T-helper 2 cell treated with Interferon-gamma antibody and Interleukin-4, amounts not matched to agents 5 μg/mL and 100 μg/mL, for 36 hours (primary cell): ENCODE measurements around the gene GRK1.
"Not testable (repeated sequence)": the region's sequence is repeated elsewhere in the genome, so short reads cannot be mapped to it uniquely, and the experiment has no call there.

Experiments
- DNase-seq: peaks from one replicate; pipeline ENCODE4 v3.0.0; 2021; ENCODE audit warnings: low spot score
- H3K27ac Mint-ChIP-seq: one replicate; pipeline ENCODE4 v1.8.0; 2021; ENCODE audit warnings: mild to moderate bottlenecking, mixed read lengths
- H3K27me3 Mint-ChIP-seq: one replicate; pipeline ENCODE4 v1.8.0; 2021; ENCODE audit warnings: low read depth, mixed read lengths
- H3K36me3 Mint-ChIP-seq: one replicate; pipeline ENCODE4 v1.8.0; 2021; ENCODE audit warnings: low read depth, mixed read lengths
- H3K4me1 Mint-ChIP-seq: one replicate; pipeline ENCODE4 v1.8.0; 2021; ENCODE audit warnings: low read depth, mixed read lengths
- H3K4me3 Mint-ChIP-seq: one replicate; pipeline ENCODE4 v1.8.0; 2022; ENCODE audit warnings: mild to moderate bottlenecking, moderate library complexity, mixed read lengths
- H3K9me3 Mint-ChIP-seq: one replicate; pipeline ENCODE4 v1.8.0; 2021; ENCODE audit warnings: mixed read lengths

Gene GRK1

DNA sequence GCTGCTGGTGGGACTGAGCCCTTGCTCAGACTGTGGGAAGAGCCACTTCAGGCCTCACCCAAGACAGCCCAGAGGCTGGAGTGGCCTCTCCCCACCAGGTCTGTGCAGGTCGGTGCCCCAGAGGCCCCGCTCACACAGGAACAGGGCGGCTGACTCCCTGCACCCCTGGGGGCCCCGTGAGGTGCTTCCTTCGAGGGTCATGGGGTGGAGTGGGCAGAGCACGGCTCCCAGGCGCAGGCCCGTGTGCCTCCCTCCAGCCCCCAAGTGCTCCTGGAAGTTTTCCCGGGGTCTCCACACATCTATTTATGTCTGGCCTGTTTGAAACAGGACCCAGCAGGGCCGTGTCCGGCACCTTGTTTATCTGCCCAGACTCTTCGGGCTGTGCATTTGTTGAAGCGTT lies 82.5 kb downstream of the GRK1 start:
- no peak overlapping the region for H3K27ac Mint-ChIP-seq
- H3K9me3 Mint-ChIP-seq: peaks cover 18% of the 10 kb centered on the region
- DNase-seq: no peak

DNA sequence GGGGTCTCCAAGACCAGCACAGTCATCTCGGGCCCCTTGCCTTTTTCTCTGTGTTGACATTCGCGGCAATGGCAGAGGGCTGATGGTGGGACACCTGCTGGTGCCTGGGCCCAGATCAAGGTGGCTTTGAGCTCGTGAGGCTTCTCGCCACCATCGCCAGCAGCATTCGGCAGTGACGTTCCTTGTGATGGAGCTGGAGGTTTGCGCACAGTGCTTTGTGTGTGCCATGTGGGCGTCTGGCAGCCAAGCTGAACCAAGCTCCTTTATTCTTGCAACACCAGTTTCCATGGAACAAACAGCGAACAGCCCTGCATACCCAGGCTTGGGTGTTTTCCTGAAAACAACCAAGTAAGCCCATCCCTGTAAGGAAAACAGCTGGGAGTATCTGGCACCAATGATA lies 82.9 kb downstream of the GRK1 start:
- no peaks in the 10 kb centered on the region for H3K4me1 Mint-ChIP-seq
- DNase-seq: no peak
- H3K27ac Mint-ChIP-seq: no peak overlapping the region
- no peaks in the 10 kb centered on the region for H3K36me3 Mint-ChIP-seq
- no peak overlapping the region for H3K4me3 Mint-ChIP-seq
- H3K9me3 Mint-ChIP-seq: peaks cover 18% of the 10 kb centered on the region
- peaks cover under 1% of the 10 kb centered on the region for H3K27me3 Mint-ChIP-seq

More for the DNA sequence above, 82.5 kb downstream of the GRK1 start:
- Mint-ChIP-seq H3K4me3 (no peak overlapping the region), H3K4me1 (peaks cover 2% of the 10 kb centered on the region), H3K27me3 (peaks cover 3% of the 10 kb centered on the region), H3K36me3 (no peaks in the 10 kb centered on the region)

DNA sequence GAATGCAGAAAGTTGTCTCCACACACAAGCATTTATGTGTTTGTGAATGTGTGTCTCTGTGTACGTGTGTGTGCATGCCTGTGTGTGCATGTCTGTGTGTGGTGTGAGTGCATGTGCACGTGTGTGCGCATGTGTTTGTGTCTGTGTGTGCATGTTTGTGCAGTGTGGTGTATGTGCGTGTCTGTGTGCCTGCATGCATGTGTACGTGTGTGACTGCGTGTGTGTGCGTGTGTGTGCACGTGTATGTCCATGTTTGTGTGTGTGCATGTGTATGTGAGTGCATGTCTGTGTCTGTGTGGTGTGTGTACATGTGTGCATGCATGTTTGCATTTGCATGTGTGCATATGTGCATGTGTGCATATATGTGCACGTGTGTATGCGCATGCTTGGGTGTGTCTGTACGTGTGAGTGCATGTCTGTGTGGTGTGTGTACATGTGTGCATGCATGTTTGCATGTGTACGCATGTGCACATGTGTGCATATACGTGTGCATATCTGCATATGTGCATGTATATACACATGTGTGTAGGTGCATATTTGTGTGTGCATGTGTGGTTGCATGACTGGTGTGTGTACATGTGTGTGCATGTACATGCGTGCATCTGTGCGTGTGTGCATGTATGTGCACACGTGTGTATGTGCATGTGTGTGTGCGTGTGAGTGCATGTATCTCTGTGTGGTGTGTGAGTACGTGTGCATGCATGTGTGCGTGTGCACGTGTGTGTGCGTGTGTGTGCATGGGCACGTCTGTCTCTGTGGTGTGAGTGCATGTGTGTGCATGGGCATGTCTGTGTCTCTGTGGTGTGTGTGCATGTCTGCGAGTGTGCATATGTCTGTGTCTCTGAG lies 83.8 kb downstream of the GRK1 start:
- no peaks in the 10 kb centered on the region for H3K36me3 Mint-ChIP-seq
- H3K4me1 Mint-ChIP-seq: no peaks in the 10 kb centered on the region
- H3K27ac Mint-ChIP-seq: no peak overlapping the region

DNA sequence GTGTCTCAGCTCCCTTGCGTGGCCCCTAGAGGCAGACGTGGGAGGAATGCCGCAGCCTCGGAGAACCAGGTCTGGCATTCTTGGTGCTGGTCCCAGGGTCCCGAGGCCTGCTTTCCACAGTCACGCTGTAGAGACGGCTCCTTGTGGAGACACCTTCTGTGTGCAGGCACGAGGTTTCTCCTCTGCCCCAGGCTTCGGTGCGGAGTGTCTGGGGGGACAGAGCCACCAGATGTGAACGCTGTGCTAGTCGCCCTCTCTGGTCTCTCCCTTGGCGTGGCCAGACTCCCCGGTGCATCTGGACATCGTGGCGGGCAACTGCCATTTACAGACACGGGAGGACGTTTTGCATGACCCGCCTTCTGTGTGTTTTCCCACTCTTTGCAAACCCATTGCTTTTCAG lies 84.5 kb downstream of the GRK1 start:
- no peaks in the 10 kb centered on the region for H3K36me3 Mint-ChIP-seq
- H3K4me3 Mint-ChIP-seq: no peak overlapping the region
- H3K9me3 Mint-ChIP-seq: peaks cover 18% of the 10 kb centered on the region
- no peaks in the 10 kb centered on the region for H3K27me3 Mint-ChIP-seq
- no peak overlapping the region for H3K27ac Mint-ChIP-seq
- no peak for DNase-seq
- no peaks in the 10 kb centered on the region for H3K4me1 Mint-ChIP-seq

More for the DNA sequence above, 83.8 kb downstream of the GRK1 start:
- peaks cover 18% of the 10 kb centered on the region for H3K9me3 Mint-ChIP-seq
- DNase-seq: no peak
- H3K27me3 Mint-ChIP-seq: no peaks in the 10 kb centered on the region
- H3K4me3 Mint-ChIP-seq: no peak overlapping the region

DNA sequence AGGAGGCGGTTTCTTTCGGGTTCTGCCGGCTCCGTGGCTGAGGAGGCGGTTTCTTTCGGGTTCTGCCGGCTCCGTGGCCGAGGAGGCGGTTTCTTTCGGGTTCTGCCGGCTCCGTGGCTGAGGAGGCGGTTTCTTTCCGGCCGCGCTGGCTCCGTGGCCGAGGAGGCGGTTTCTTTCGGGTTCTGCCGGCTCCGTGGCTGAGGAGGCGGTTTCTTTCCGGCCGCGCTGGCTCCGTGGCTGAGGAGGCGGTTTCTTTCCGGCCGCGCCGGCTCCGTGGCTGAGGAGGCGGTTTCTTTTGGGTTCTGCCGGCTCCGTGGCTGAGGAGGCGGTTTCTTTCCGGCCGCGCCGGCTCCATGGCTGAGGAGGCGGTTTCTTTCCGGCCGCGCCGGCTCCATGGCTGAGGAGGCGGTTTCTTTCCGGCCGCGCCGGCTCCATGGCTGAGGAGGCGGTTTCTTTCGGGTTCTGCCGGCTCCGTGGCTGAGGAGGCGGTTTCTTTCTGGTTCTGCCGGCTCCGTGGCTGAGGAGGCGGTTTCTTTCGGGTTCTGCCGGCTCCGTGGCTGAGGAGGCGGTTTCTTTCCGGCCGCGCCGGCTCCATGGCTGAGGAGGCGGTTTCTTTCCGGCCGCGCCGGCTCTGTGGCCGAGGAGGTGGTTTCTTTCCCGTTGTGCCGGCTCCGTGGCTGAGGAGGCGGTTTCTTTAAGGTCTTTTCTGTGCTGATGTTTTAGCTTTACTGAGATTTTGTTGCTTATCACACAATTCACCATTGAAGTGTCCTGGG lies 85.4 kb downstream of the GRK1 start:
- H3K4me3 Mint-ChIP-seq, H3K27ac Mint-ChIP-seq, H3K36me3 Mint-ChIP-seq, H3K4me1 Mint-ChIP-seq, DNase-seq, H3K27me3 Mint-ChIP-seq: not testable (repeated sequence)
- peaks cover 18% of the 10 kb centered on the region for H3K9me3 Mint-ChIP-seq

DNA sequence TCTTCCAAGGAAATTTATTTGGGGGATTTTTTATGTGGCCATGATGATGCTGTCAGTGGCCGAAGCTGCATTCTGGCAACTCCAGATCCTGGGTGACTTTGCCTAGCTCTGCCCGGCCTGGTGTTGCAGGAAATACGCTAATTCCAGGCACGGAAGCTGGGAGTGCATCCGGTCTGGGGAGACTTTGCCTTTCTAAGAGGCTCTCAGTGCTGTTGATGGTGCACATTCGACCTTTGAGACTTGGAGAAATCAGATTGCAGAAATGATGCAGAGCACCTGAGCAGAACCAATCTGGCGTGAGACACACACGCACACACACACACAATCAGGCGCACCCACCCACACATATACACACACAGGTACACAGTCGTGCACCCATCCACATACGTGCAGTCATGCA lies 86.2 kb downstream of the GRK1 start:
- Mint-ChIP-seq H3K4me1 (peaks cover 3% of the 10 kb centered on the region), H3K4me3 (no peak overlapping the region), H3K9me3 (peaks cover 18% of the 10 kb centered on the region), H3K36me3 (no peaks in the 10 kb centered on the region), H3K27me3 (peaks cover 5% of the 10 kb centered on the region), H3K27ac (no peak overlapping the region)
- no peak for DNase-seq

DNA sequence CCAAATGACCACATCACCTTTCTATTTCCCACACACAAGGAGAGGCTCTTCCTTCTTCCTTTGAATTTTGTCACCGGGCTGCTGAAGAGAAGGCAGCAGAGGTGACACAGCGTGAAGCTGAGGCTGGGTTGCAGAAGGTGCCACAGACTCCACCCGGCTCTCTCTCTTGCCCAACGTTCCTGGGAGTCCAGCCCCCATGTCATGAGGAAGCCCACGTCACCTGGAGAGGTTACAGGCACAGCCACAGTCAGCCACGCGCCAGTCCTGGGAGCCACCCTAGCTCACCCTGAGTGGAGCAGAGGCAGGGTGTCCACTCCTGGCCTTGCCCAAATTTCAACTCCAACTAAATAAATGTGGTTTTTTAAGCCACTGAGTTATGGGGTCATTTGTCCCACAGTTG lies 87.2 kb downstream of the GRK1 start:
- Mint-ChIP-seq H3K4me1 (peaks cover 5% of the 10 kb centered on the region), H3K27ac (no peak overlapping the region), H3K27me3 (peaks cover 9% of the 10 kb centered on the region), H3K4me3 (no peak overlapping the region), H3K36me3 (no peaks in the 10 kb centered on the region), H3K9me3 (peaks cover 18% of the 10 kb centered on the region)
- DNase-seq: no peak

DNA sequence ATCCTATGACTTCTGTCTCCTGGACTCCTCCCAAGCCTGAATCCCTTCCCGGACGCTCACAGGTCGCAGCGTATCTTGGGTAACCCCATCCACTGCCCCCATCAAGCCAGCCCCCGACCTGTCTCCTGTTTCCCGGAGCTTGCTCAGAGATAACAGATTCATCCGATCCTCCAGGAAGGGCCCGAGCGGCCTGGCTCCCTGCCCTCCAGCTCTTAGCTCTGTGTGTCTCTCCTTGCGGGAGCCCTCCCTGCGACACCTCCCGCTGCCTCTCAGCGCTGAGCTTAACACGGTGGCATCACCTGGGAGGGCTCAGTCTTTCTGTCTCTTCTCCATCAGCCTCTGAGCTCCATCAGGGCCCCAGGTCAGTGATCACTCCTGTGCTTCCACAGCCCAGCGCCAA lies 87.7 kb downstream of the GRK1 start:
- peaks cover 10% of the 10 kb centered on the region for H3K4me1 Mint-ChIP-seq
- H3K9me3 Mint-ChIP-seq: peaks cover 18% of the 10 kb centered on the region
- no peak overlapping the region for H3K4me3 Mint-ChIP-seq
- H3K27ac Mint-ChIP-seq: no peak overlapping the region
- DNase-seq: no peak
- peaks cover 14% of the 10 kb centered on the region for H3K27me3 Mint-ChIP-seq
- H3K36me3 Mint-ChIP-seq: no peaks in the 10 kb centered on the region

DNA sequence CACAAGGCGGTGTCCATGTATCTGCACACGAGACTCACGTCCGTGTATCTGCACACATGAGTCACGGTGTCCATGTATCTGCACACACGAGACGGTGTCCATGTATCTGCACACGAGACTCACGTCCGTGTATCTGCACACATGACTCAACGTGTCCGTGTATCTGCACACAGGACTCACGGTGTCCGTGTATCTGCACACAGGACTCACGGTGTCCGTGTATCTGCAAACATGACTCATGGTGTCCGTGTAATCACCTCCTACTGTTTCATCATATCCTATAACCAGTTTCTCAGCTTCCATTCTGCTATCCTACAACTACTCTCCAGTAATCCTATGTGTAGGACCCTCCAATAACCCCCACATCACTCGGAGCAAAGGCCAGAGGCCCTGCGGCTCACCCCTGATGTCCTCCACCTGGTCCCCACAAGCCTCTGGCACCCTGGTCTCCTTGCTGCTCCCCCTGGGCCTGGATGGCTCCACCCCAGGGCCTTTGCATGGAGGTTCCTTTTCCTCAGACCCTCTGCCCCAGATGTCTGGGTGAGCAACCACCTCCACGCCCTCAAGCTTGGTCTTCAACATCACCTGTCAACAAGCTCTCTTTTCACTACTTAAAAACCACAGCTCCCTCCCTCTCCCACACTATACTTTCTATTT lies 89.5 kb downstream of the GRK1 start:
- DNase-seq: no peak
- Mint-ChIP-seq H3K9me3 (peaks cover 6% of the 10 kb centered on the region), H3K27ac (no peak overlapping the region), H3K36me3 (no peaks in the 10 kb centered on the region), H3K4me3 (no peak overlapping the region), H3K4me1 (peaks cover 12% of the 10 kb centered on the region), H3K27me3 (peaks cover 31% of the 10 kb centered on the region)

DNA sequence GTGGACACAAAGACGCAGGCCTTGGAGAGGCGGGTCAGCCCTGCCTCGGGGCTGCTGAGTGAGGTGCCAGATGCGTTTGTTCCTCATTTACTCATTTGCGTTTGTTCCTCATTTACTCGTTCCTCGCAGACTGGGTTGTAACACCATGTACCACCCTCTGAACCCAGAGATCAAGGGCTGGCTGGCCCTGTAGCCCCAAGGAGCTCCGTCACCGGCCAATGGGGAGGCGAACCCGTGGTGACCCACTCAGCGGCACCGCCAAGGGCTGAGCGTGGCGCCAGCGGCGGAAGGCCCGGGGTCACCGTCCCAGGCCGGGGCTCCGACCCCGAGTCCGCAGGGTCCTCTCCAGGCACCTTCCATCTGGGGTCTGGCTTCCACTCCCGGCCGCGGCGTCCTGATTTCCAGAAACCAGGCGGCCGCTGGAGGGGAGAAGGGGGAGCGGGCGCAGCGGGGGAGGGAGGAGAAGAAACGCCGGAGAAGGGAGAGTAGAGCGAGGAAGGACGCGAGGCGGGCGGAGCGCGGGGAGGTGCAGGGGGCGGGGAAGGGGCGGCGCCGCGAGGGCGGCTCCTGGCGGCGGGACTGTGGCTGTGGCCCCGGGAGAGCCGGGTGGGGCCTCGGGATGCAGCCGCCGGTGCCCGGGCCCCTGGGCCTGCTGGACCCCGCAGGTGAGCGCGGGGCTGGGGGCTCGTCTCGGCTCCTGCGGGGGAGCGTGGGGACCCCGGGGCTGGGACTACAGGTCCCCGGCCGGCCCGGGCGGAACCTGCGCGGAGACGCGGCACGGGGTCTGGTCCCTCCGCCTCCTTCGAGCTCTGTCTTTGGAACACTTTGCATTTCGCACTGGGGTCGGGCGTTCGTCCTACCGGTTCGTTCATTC lies 91.9 kb downstream of the GRK1 start, which contains the start of gene TMEM255B:
TMEM255B (plus strand) TSS at position 576 of the 874 bp plus-strand sequence; CDS start at position 620, 44 bp downstream.
- Mint-ChIP-seq H3K4me3 (peak within 1 kb of the TSS; percentile 95), H3K27ac (peak within 1 kb of the TSS; percentile 17), H3K4me1 (peaks cover 12% of the 10 kb centered on the region), H3K36me3 (no peaks in the 10 kb centered on the region), H3K9me3 (no peaks in the 10 kb centered on the region), H3K27me3 (peaks cover 42% of the 10 kb centered on the region)
- DNase-seq: peak; percentile 55

DNA sequence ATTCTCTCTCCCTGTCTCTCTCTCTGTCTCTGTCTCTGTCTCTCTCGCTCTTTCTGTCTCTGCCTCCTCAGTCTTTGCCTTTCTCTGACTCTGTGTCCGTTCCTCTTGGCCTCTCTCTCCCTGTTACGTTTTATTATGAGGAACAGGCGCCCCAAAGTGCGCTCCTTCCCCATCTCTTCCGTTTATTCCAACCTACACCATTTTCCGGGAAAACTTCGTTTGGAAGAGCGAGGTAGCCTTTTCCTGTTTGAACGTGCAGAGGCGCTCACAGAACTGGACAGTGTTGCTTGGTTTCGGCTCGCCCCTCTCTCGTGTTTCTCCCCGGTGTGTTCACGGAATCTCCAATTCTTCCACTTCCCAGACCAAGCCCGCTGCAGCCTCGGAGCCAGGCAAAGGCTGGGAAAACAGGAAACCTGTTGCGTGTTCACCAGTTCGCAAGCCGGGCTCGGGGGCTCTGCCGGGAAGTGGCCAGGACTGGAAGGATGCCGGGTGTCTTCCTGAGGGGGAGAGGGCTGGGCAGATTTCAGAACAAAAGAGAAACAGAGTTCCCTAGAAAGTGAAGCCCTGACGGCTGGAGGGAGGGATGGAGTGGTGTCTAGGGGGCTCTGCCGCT lies 92.6 kb downstream of the GRK1 start:
- Mint-ChIP-seq H3K36me3 (no peaks in the 10 kb centered on the region), H3K4me3 (peak overlapping the region; percentile 95)
- no peak for DNase-seq

DNA sequence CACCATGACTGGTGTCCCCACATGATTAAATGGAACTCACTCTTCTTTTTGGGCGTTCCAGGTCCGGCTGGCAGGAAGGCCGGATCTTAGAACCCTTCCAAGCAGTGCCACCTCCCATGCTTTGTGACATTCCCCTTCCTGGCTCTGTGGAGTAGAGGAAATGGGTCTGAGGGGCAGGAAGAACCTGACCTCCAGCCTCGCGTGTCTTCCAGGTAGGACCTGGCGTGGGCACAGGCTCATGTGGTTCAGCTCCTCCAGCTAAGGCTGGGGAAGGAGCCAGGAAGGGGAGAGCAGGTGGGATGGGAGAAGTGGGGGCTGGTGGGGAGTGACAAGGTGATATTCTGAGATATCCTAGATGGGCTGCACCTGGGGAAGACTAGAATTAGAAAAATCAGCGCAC lies 94.1 kb downstream of the GRK1 start:
- Mint-ChIP-seq H3K9me3 (no peaks in the 10 kb centered on the region), H3K27me3 (peaks cover 42% of the 10 kb centered on the region), H3K27ac (no peak overlapping the region), H3K4me3 (no peak overlapping the region), H3K36me3 (no peaks in the 10 kb centered on the region), H3K4me1 (peaks cover 12% of the 10 kb centered on the region)
- no peak for DNase-seq

More for the DNA sequence above, 92.6 kb downstream of the GRK1 start:
- Mint-ChIP-seq H3K4me1 (peaks cover 12% of the 10 kb centered on the region), H3K9me3 (no peaks in the 10 kb centered on the region), H3K27me3 (peaks cover 42% of the 10 kb centered on the region), H3K27ac (peak overlapping the region; percentile 17)

DNA sequence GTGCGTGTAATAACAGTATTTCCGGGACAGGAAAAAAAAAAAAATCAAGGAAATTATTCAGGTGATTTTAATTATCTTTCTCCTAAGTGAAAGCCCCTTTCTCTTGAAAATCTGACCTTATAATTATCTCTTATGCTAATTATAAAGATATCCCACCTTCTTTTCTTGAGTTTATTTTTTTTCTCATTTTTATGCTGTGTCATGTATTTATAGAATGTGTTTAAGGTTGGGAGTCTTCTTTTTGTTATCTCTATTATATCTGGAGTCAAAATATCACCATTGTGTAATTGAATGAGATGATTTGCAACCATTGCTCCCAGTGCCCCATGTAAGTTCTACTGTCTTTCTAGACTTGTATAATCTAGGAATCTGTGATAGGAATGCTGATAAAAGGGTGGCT lies 95.1 kb downstream of the GRK1 start:
- no peak for DNase-seq
- H3K27me3 Mint-ChIP-seq: peaks cover 42% of the 10 kb centered on the region
- no peak overlapping the region for H3K4me3 Mint-ChIP-seq
- H3K4me1 Mint-ChIP-seq: peaks cover 9% of the 10 kb centered on the region
- H3K27ac Mint-ChIP-seq: no peak overlapping the region
- no peaks in the 10 kb centered on the region for H3K9me3 Mint-ChIP-seq
- no peaks in the 10 kb centered on the region for H3K36me3 Mint-ChIP-seq
